Activated B cell treated with CpG ODN at 0.5 μM for 24 hours (primary cell): ENCODE results near the gene LINGO4. TPM values are rescaled to one million over a fixed set of nuclear protein-coding genes. Genes with fewer than 3 reads are reported as not detected.

Experiments used
- ATAC-seq: fragments of 200-7000 bp; cut with Tn5 transposase; one replicate; pipeline ENCODE4 v1.10.0; 2021; ENCODE audit warnings: low read depth, mild to moderate bottlenecking, moderate library complexity
- CTCF ChIA-PET: fragments of 350-600 bp; sonication (Branson Sonifier 250); formaldehyde crosslinking; loops from one replicate; lab custom pipeline; 2021; ENCODE audit warnings: antibody characterized with exemption; lab: Charles Lee
- POLR2A ChIA-PET: fragments of 350-600 bp; sonication (Branson Sonifier 250); formaldehyde crosslinking; loops from one replicate; lab custom pipeline; 2021; ENCODE audit warnings: antibody characterized with exemption; lab: Charles Lee
- DNase-seq: peaks from one replicate; pipeline ENCODE4 v3.0.0; 2022
- H3K27ac Mint-ChIP-seq: one replicate; pipeline ENCODE4 v1.8.0; 2020; ENCODE audit warnings: mixed read lengths
- H3K27me3 Mint-ChIP-seq: one replicate; pipeline ENCODE4 v1.8.0; 2021; ENCODE audit warnings: mixed read lengths
- H3K36me3 Mint-ChIP-seq: one replicate; pipeline ENCODE4 v1.8.0; 2021; ENCODE audit warnings: low read depth, mixed read lengths
- H3K4me1 Mint-ChIP-seq: one replicate; pipeline ENCODE4 v1.8.0; 2021; ENCODE audit warnings: mixed read lengths
- H3K4me3 Mint-ChIP-seq: one replicate; pipeline ENCODE4 v1.8.0; 2020; ENCODE audit warnings: mild to moderate bottlenecking, mixed read lengths
- H3K9me3 Mint-ChIP-seq: one replicate; pipeline ENCODE4 v1.8.0; 2020; ENCODE audit warnings: mixed read lengths
- CTCF ChIP-seq: fragments of 200-600 bp; IDR thresholded peaks from one replicate; pipeline ENCODE4 v1.8.0; 2022; ENCODE audit warnings: antibody characterized with exemption, mild to moderate bottlenecking
- intact Hi-C: fragments of 100-400 bp; cut with micrococcal nuclease; formaldehyde crosslinking; loops from one replicate; pipeline ENCODE4 v1.15.1; 2024
- total RNA-seq: library from RNA; stranded (reverse); gene quantifications from 2 replicates; pipeline ENCODE4 v1.2.3, GENCODE V29; 2022

The LINGO4 gene
- total RNA-seq, 1 donor from 2014 or later: not detected

GRCh38 chr1:151816548-151817352 lies 11.5 kb upstream of the LINGO4 start:
- H3K27ac Mint-ChIP-seq: no peak overlapping the region
- intact Hi-C loops: no loop called here

GRCh38 chr1:151815716-151816327 lies 10.6 kb upstream of the LINGO4 start:
- Mint-ChIP-seq H3K36me3 (no peaks in the 10 kb centered on the region), H3K4me1 (peaks cover 4% of the 10 kb centered on the region), H3K27me3 (peaks cover 17% of the 10 kb centered on the region), H3K27ac (no peak overlapping the region), H3K9me3 (no peaks in the 10 kb centered on the region), H3K4me3 (no peak overlapping the region)
- no peak for TF ChIP-seq CTCF
- DNase-seq: no peak
- POLR2A ChIA-PET: no interaction called here
- CTCF ChIA-PET: no interaction called here
- intact Hi-C loops: no loop called here
- no peak for ATAC-seq

More at GRCh38 chr1:151816548-151817352, 11.5 kb upstream of the LINGO4 start:
- Mint-ChIP-seq H3K4me1 (peaks cover 4% of the 10 kb centered on the region), H3K4me3 (no peak overlapping the region), H3K9me3 (no peaks in the 10 kb centered on the region), H3K27me3 (peaks cover 15% of the 10 kb centered on the region), H3K36me3 (no peaks in the 10 kb centered on the region)
- no peak for TF ChIP-seq CTCF
- POLR2A ChIA-PET: no interaction called here
- no peak for DNase-seq
- CTCF ChIA-PET: no interaction called here
- ATAC-seq: no peak

- intact Hi-C loops: no loop called here
- Mint-ChIP-seq H3K27ac (no peak overlapping the region), H3K4me1 (peaks cover 4% of the 10 kb centered on the region), H3K27me3 (peaks cover 17% of the 10 kb centered on the region), H3K36me3 (no peaks in the 10 kb centered on the region), H3K4me3 (no peak overlapping the region), H3K9me3 (no peaks in the 10 kb centered on the region)
- TF ChIP-seq CTCF: no peak
- ChIA-PET CTCF (no interaction called here), POLR2A (interaction anchor here (0.6 kb wide), 1 partner anchor 27 kb away, joined by 3 read pairs; no protein-coding TSS in a partner anchor)
- ATAC-seq (no peak), DNase-seq (no peak)
These were observed 9.8 kb upstream of the LINGO4 start for GRCh38 chr1:151814971-151815545.

GRCh38 chr1:151814426-151814825 lies 9.2 kb upstream of the LINGO4 start:
- intact Hi-C loops: no loop called here
- TF ChIP-seq CTCF: no peak
- ChIA-PET CTCF (no interaction called here), POLR2A (interaction anchor here (0.6 kb wide), 1 partner anchor 27 kb away, joined by 3 read pairs; no protein-coding TSS in a partner anchor)
- peaks cover 4% of the 10 kb centered on the region for H3K4me1 Mint-ChIP-seq
- no peaks in the 10 kb centered on the region for H3K9me3 Mint-ChIP-seq
- peaks cover 13% of the 10 kb centered on the region for H3K27me3 Mint-ChIP-seq
- ATAC-seq (no peak), DNase-seq (no peak)
- H3K27ac Mint-ChIP-seq: no peak overlapping the region
- H3K36me3 Mint-ChIP-seq: no peaks in the 10 kb centered on the region
- H3K4me3 Mint-ChIP-seq: no peak overlapping the region
